PFSK-1 (cell line): Measurements from ENCODE around the gene ALB.

ENCODE experiments used
- FOXP2 ChIP-seq: optimal IDR thresholded peaks from 2 replicates; pipeline ENCODE3; 2011; ENCODE audit warnings: borderline replicate concordance, control low read depth, inconsistent platforms; ENCODE audit not compliant: insufficient read depth; ENCODE audit errors: extremely low read length, extremely low read depth
- POLR2AphosphoS5 ChIP-seq: IDR thresholded peaks from 2 replicates; pipeline ENCODE4 v1.6.1; 2012; ENCODE audit warnings: low read depth, mild to moderate bottlenecking, control low read depth, low read length, moderate library complexity
- SIN3A ChIP-seq: IDR thresholded peaks from 2 replicates; pipeline ENCODE4 v1.6.1; 2012; ENCODE audit warnings: mild to moderate bottlenecking, low read length, moderate library complexity, borderline replicate concordance; ENCODE audit not compliant: insufficient read depth
- TAF1 ChIP-seq: IDR thresholded peaks from 2 replicates; pipeline ENCODE4 v1.6.1; 2012; ENCODE audit warnings: low read length, control low read depth, borderline replicate concordance; ENCODE audit not compliant: insufficient read depth
- TF ChIP-seq, protein P1 (sequence below), 2 experiments: IDR thresholded peaks; 2 replicates each; pipeline versions ENCODE4 v1.6.1 to v1.8.0; 2011 to 2012; ENCODE audit warnings: low read depth in 2 of 2, low read length in 2 of 2, control low read depth in 1 of 2, inconsistent platforms in 1 of 2, mild to moderate bottlenecking in 1 of 2, moderate library complexity in 1 of 2; ENCODE audit not compliant: insufficient read depth in 1 of 2

Gene ALB

DNA sequence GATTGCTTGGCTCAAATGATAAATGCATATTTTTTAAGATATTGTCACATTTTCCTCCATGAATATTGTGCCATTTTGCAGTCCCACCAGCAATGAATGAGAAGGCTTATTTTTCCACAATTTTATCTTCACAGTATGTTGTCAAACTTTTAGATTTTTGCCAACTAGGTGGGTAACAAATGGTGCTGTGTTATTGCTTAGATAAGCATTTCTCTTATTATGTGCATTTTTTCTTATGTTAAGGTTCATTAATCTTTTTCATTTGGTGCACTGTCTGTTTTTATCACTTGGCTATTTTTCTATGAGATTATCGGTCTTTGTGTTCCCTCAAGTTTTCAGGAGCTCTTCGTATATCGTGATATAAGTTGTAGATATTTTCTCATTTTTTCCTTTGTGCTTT is 64.1 kb downstream of the ALB start:
- TF ChIP-seq FOXP2, result no peak
- TF ChIP-seq POLR2AphosphoS5, result no peak
- TF ChIP-seq TAF1, result no peak
- TF ChIP-seq, protein P1, sequence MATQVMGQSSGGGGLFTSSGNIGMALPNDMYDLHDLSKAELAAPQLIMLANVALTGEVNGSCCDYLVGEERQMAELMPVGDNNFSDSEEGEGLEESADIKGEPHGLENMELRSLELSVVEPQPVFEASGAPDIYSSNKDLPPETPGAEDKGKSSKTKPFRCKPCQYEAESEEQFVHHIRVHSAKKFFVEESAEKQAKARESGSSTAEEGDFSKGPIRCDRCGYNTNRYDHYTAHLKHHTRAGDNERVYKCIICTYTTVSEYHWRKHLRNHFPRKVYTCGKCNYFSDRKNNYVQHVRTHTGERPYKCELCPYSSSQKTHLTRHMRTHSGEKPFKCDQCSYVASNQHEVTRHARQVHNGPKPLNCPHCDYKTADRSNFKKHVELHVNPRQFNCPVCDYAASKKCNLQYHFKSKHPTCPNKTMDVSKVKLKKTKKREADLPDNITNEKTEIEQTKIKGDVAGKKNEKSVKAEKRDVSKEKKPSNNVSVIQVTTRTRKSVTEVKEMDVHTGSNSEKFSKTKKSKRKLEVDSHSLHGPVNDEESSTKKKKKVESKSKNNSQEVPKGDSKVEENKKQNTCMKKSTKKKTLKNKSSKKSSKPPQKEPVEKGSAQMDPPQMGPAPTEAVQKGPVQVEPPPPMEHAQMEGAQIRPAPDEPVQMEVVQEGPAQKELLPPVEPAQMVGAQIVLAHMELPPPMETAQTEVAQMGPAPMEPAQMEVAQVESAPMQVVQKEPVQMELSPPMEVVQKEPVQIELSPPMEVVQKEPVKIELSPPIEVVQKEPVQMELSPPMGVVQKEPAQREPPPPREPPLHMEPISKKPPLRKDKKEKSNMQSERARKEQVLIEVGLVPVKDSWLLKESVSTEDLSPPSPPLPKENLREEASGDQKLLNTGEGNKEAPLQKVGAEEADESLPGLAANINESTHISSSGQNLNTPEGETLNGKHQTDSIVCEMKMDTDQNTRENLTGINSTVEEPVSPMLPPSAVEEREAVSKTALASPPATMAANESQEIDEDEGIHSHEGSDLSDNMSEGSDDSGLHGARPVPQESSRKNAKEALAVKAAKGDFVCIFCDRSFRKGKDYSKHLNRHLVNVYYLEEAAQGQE (IDR thresholded peaks at IDR 0.05; ENCODE audit: insufficient read depth in 1 of 2, low read depth in 2 of 2, low read length in 2 of 2), result no peak

DNA sequence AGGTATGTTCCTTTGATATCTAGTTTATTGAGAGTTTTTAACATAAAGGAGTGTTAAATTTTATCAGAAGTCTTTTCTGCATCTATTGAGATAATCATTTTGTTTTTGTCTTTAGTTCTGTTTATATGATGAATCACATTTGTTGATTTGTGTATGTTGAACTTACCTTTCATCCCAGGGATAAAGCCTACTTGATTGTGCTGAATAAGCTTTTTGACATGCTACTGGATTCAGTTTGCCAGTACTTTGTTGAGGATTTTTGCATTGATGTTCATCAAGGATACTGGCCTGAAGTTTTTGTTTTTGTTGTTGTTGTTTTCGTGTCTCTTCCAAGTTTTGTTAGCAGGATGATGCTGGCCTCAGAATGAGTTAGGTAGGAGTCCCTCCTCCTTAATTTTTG is 66.6 kb downstream of the ALB start:
- TF ChIP-seq TAF1, result no peak
- TF ChIP-seq, protein P1 (IDR thresholded peaks at IDR 0.05; ENCODE audit: insufficient read depth in 1 of 2, low read depth in 2 of 2, low read length in 2 of 2), result no peak
- TF ChIP-seq FOXP2, result no peak
- no peak for TF ChIP-seq SIN3A
- TF ChIP-seq POLR2AphosphoS5, result no peak
